H9 (cell line): ENCODE measurements around the gene CTU2. TPM values are rescaled to one million over a fixed set of nuclear protein-coding genes. Genes with fewer than 3 reads are reported as not detected.

Experiments
- DNase-seq: peaks from one replicate; pipeline ENCODE4 v3.0.0-alpha.2; 2017
- H2AFZ ChIP-seq: one replicate; pipeline ENCODE4 v1.6.1; 2013; ENCODE audit warnings: mild to moderate bottlenecking, low read length, control low read depth, moderate library complexity
- H2AK5ac ChIP-seq: 2 replicates; pipeline ENCODE4 v1.6.1; 2013; ENCODE audit warnings: low read length, control low read depth, mixed read lengths; ENCODE audit not compliant: insufficient read length
- H2BK120ac ChIP-seq: one replicate; pipeline ENCODE4 v1.6.1; 2013; ENCODE audit warnings: low read depth, mild to moderate bottlenecking, low read length, control low read depth, inconsistent platforms; ENCODE audit not compliant: poor library complexity, severe bottlenecking
- H2BK12ac ChIP-seq: 2 replicates; pipeline ENCODE4 v1.6.1; 2013; ENCODE audit warnings: low read length, control low read depth, mixed read lengths, low read depth; ENCODE audit not compliant: insufficient read length
- H2BK15ac ChIP-seq: 2 replicates; pipeline ENCODE4 v1.6.1; 2013; ENCODE audit warnings: low read depth, low read length, control low read depth
- H2BK20ac ChIP-seq: one replicate; pipeline ENCODE4 v1.6.1; 2013; ENCODE audit warnings: low read depth, mild to moderate bottlenecking, low read length, control low read depth, inconsistent platforms; ENCODE audit not compliant: poor library complexity, severe bottlenecking
- H2BK5ac ChIP-seq: 2 replicates; pipeline ENCODE4 v1.6.1; 2013; ENCODE audit warnings: low read length, control low read depth, mixed read lengths; ENCODE audit not compliant: insufficient read length
- H3K14ac ChIP-seq: 2 replicates; pipeline ENCODE4 v1.6.1; 2013; ENCODE audit warnings: low read length, control low read depth; ENCODE audit not compliant: insufficient read depth
- H3K18ac ChIP-seq: 2 replicates; pipeline ENCODE4 v1.6.1; 2013; ENCODE audit warnings: low read depth, mild to moderate bottlenecking, mixed read lengths, low read length, control low read depth; ENCODE audit not compliant: insufficient read length
- H3K23ac ChIP-seq: 2 replicates; pipeline ENCODE4 v1.6.1; 2013; ENCODE audit warnings: low read length, control low read depth, mixed read lengths, low read depth; ENCODE audit not compliant: insufficient read length
- H3K23me2 ChIP-seq: 2 replicates; pipeline ENCODE4 v1.6.1; 2013; ENCODE audit warnings: low read depth, mild to moderate bottlenecking, mixed read lengths, low read length, control low read depth; ENCODE audit not compliant: insufficient read length, poor library complexity, severe bottlenecking
- H3K27ac ChIP-seq: 2 replicates; pipeline ENCODE4 v1.5.1; 2013; ENCODE audit warnings: low read length, control low read depth, mixed read lengths, low read depth; ENCODE audit not compliant: insufficient read length
- H3K27me3 ChIP-seq: 2 replicates; pipeline ENCODE4 v1.6.1; 2013; ENCODE audit warnings: low read length, control low read depth, inconsistent platforms; ENCODE audit not compliant: insufficient read depth
- H3K4ac ChIP-seq: 2 replicates; pipeline ENCODE4 v1.6.1; 2013; ENCODE audit warnings: low read depth, mild to moderate bottlenecking, control low read depth, inconsistent platforms, low read length, moderate library complexity
- H3K4me1 ChIP-seq: 2 replicates; pipeline ENCODE4 v1.6.1; 2013; ENCODE audit warnings: low read length, control low read depth, inconsistent platforms; ENCODE audit not compliant: insufficient read depth
- H3K4me2 ChIP-seq: 2 replicates; pipeline ENCODE4 v1.6.1; 2013; ENCODE audit warnings: low read length, control low read depth, mixed read lengths; ENCODE audit not compliant: insufficient read length, insufficient read depth
- H3K56ac ChIP-seq: 2 replicates; pipeline ENCODE4 v1.6.1; 2013; ENCODE audit warnings: low read depth, mild to moderate bottlenecking, mixed read lengths, low read length, control low read depth; ENCODE audit not compliant: insufficient read length
- H3K79me1 ChIP-seq: 2 replicates; pipeline ENCODE4 v1.6.1; 2013; ENCODE audit warnings: low read depth, mild to moderate bottlenecking, moderate library complexity, low read length, control low read depth, inconsistent platforms; ENCODE audit not compliant: insufficient read depth, poor library complexity, severe bottlenecking
- H3K79me2 ChIP-seq: 2 replicates; pipeline ENCODE4 v1.6.1; 2013; ENCODE audit warnings: low read length, control low read depth, inconsistent platforms; ENCODE audit not compliant: insufficient read depth
- H3K9ac ChIP-seq: 2 replicates; pipeline ENCODE4 v1.6.1; 2013; ENCODE audit warnings: low read length, control low read depth, mixed read lengths; ENCODE audit not compliant: insufficient read length; ENCODE audit errors: extremely low read depth
- H3K9me3 ChIP-seq: one replicate; pipeline ENCODE4 v1.6.1; 2013; ENCODE audit warnings: low read depth, low read length, inconsistent platforms; ENCODE audit not compliant: control insufficient read depth
- H3T11ph ChIP-seq: one replicate; pipeline ENCODE4 v1.6.1; 2013; ENCODE audit warnings: mild to moderate bottlenecking, low read length, control low read depth, inconsistent platforms
- H4K20me1 ChIP-seq: one replicate; pipeline ENCODE4 v1.6.1; 2013; ENCODE audit not compliant: control insufficient read depth, insufficient read length, insufficient read depth
- H4K5ac ChIP-seq: 2 replicates; pipeline ENCODE4 v1.6.1; 2013; ENCODE audit warnings: low read depth, mild to moderate bottlenecking, mixed read lengths, low read length, control low read depth; ENCODE audit not compliant: insufficient read length
- H4K8ac ChIP-seq: replicated peaks from 2 replicates; pipeline ENCODE4 v1.6.1; 2013; ENCODE audit warnings: low read length, control low read depth, mixed read lengths, low read depth; ENCODE audit not compliant: insufficient read length
- H4K91ac ChIP-seq: 2 replicates; pipeline ENCODE4 v1.6.1; 2013; ENCODE audit warnings: low read depth, mild to moderate bottlenecking, moderate library complexity, mixed read lengths, low read length, control low read depth; ENCODE audit not compliant: insufficient read length
- H3K27ac Mint-ChIP-seq, 3 experiments: 2 replicates in 2 of 3; 3 replicates in 1 of 3; pipeline ENCODE4 v1.8.0; 2020 to 2021; ENCODE audit warnings: mixed read lengths in 3 of 3, mild to moderate bottlenecking in 1 of 3, moderate library complexity in 1 of 3
- H3K27me3 Mint-ChIP-seq: 2 replicates; pipeline ENCODE4 v1.8.0; 2021; ENCODE audit warnings: low read depth, mild to moderate bottlenecking, moderate library complexity, mixed read lengths
- H3K36me3 Mint-ChIP-seq, 3 experiments: 2 replicates in 2 of 3; 3 replicates in 1 of 3; pipeline ENCODE4 v1.8.0; 2020 to 2021; ENCODE audit warnings: low read depth in 3 of 3, mixed read lengths in 3 of 3; ENCODE audit not compliant: insufficient read depth in 1 of 3
- H3K4me1 Mint-ChIP-seq, 2 experiments: 2 replicates each; pipeline ENCODE4 v1.8.0; 2020; ENCODE audit warnings: mixed read lengths in 2 of 2
- H3K4me3 Mint-ChIP-seq, 2 experiments: 2 replicates in 1 of 2; 3 replicates in 1 of 2; pipeline ENCODE4 v1.8.0; 2020 to 2021; ENCODE audit warnings: mild to moderate bottlenecking in 2 of 2, mixed read lengths in 2 of 2, moderate library complexity in 1 of 2
- H3K9me3 Mint-ChIP-seq, 2 experiments: 2 replicates in 1 of 2; 3 replicates in 1 of 2; pipeline ENCODE4 v1.8.0; 2020; ENCODE audit warnings: mild to moderate bottlenecking in 2 of 2, mixed read lengths in 2 of 2, moderate library complexity in 1 of 2
- CTCF ChIP-seq: fragments of 200-600 bp; sonication (generic); conservative IDR thresholded peaks from 3 replicates; pipeline ENCODE4 v1.8.0; 2021; ENCODE audit warnings: antibody characterized with exemption, mild to moderate bottlenecking
- WGBS: extraction: QIAGEN DNeasy Blood & Tissue Kit; methylation state at CpG from one replicate; pipeline ENCODE4 v1.1.7; 2013; ENCODE audit warnings: missing lambda C conversion rate, low lambda C conversion rate, mixed read lengths; ENCODE audit not compliant: insufficient read length; ENCODE audit errors: extremely low coverage; 5-methylcytosine and 5-hydroxymethylcytosine counted together
- total RNA-seq: library from RNA; stranded (reverse); gene quantifications from 2 replicates; pipeline ENCODE4 v1.2.1, GENCODE V29; 2021

The CTU2 gene
- total RNA-seq, 1 experiment from 2014 or later: 32.8 TPM

GRCh38 chr16:88697116-88697830, 9.0 kb upstream of the CTU2 start:
- Histone ChIP-seq H4K20me1 (no peaks in the 10 kb centered on the region), H3K4me1 (no peaks in the 10 kb centered on the region), H2AFZ (no peak overlapping the region), H4K5ac (no peak overlapping the region), H3K18ac (no peak overlapping the region), H2BK12ac (no peak overlapping the region), H3K14ac (no peak overlapping the region), H4K91ac (no peak overlapping the region), H3K4me2 (no peak overlapping the region), H3K23ac (no peak overlapping the region), H2BK20ac (no peak overlapping the region), H2BK15ac (no peak overlapping the region), H3K79me1 (no peaks in the 10 kb centered on the region), H3K27me3 (no peaks in the 10 kb centered on the region), H3K4ac (no peak overlapping the region), H3K9me3 (no peaks in the 10 kb centered on the region), H3K23me2 (peaks cover 3% of the 10 kb centered on the region), H2AK5ac (no peak overlapping the region), H3T11ph (no peak overlapping the region), H3K56ac (no peak overlapping the region), H2BK120ac (no peak overlapping the region), H3K79me2 (no peaks in the 10 kb centered on the region), H3K9ac (no peak overlapping the region), H2BK5ac (no peak overlapping the region), H3K27ac (no peak overlapping the region), H4K8ac (no peak overlapping the region)
- Mint-ChIP-seq H3K9me3 (no peaks in the 10 kb centered on the region), H3K4me3 (no peak overlapping the region), H3K27me3 (no peaks in the 10 kb centered on the region), H3K27ac (no peak overlapping the region), H3K36me3 (peaks cover 0 to 15% (median 14%) of the 10 kb centered on the region in 3 experiments; a peak in 4 of 7 replicates), H3K4me1 (no peaks in the 10 kb centered on the region)
- TF ChIP-seq CTCF: no peak
- no CpG with 5 or more reads among the region's 47 CpGs for WGBS
- no peak for DNase-seq
